NCI-H146 treated with DMSO at 0.1 percent for 48 hours (cell line): ENCODE measurements around the gene CD160.
"Not testable (repeated sequence)": the region's sequence is repeated elsewhere in the genome, so short reads cannot be mapped to it uniquely, and the experiment has no call there.

ENCODE experiments used
- DNase-seq: peaks from one replicate; lab custom pipeline; 2025; ENCODE audit not compliant: unreplicated experiment; lab: John Stamatoyannopoulos, UW

The CD160 gene

GRCh38 chr1:145758116-145758515 is 38.8 kb downstream of the CD160 start:
- DNase-seq, result no peak

GRCh38 chr1:145758575-145758974 is 39.3 kb downstream of the CD160 start:
- DNase-seq, result no peak

GRCh38 chr1:145759721-145760120 is 40.4 kb downstream of the CD160 start:
- no peak for DNase-seq

- DNase-seq, result not testable (repeated sequence)
These were observed 41.2 kb downstream of the CD160 start for GRCh38 chr1:145760395-145760949.

- not testable (repeated sequence) for DNase-seq
These were observed 42.2 kb downstream of the CD160 start for GRCh38 chr1:145761498-145761897.

- not testable (repeated sequence) for DNase-seq
These were observed 42.7 kb downstream of the CD160 start for GRCh38 chr1:145762001-145762400.

GRCh38 chr1:145764231-145764940 is 45.1 kb downstream of the CD160 start:
- not testable (repeated sequence) for DNase-seq

- DNase-seq, result not testable (repeated sequence)
These were observed 45.8 kb downstream of the CD160 start for GRCh38 chr1:145765127-145765526.

GRCh38 chr1:145765585-145766360 is 46.5 kb downstream of the CD160 start:
- DNase-seq, result peak; percentile 3

GRCh38 chr1:145766926-145767325 is 47.6 kb downstream of the CD160 start:
- DNase-seq, result not testable (repeated sequence)

GRCh38 chr1:145768004-145768403 is 48.7 kb downstream of the CD160 start:
- DNase-seq, result not testable (repeated sequence)

- DNase-seq, result no peak
These were observed 51.8 kb downstream of the CD160 start for GRCh38 chr1:145771056-145771455.

- DNase-seq, result no peak
These were observed 54.1 kb downstream of the CD160 start for GRCh38 chr1:145773423-145773822.

- no peak for DNase-seq
These were observed 58.3 kb downstream of the CD160 start for GRCh38 chr1:145777357-145778145.

GRCh38 chr1:145778146-145778540 is 58.8 kb downstream of the CD160 start:
- no peak for DNase-seq

GRCh38 chr1:145782272-145783099 is 63.2 kb downstream of the CD160 start:
- DNase-seq, result no peak

GRCh38 chr1:145784409-145784808 is 65.1 kb downstream of the CD160 start:
- no peak for DNase-seq

GRCh38 chr1:145785547-145785946 is 66.2 kb downstream of the CD160 start:
- no peak for DNase-seq

- DNase-seq, result no peak
These were observed 67.0 kb downstream of the CD160 start for GRCh38 chr1:145786271-145786670.

- no peak for DNase-seq
These were observed 69.3 kb downstream of the CD160 start for GRCh38 chr1:145788580-145788979.
